NCI-H2107 (cell line): ENCODE data around the gene CDCA4.
A peak's percentile ranks its signal among the peaks of the same experiment; 100 is the strongest.

Experiments
- DNase-seq: peaks from one replicate; lab custom pipeline; 2025; lab: John Stamatoyannopoulos, UW

CDCA4 gene

DNA sequence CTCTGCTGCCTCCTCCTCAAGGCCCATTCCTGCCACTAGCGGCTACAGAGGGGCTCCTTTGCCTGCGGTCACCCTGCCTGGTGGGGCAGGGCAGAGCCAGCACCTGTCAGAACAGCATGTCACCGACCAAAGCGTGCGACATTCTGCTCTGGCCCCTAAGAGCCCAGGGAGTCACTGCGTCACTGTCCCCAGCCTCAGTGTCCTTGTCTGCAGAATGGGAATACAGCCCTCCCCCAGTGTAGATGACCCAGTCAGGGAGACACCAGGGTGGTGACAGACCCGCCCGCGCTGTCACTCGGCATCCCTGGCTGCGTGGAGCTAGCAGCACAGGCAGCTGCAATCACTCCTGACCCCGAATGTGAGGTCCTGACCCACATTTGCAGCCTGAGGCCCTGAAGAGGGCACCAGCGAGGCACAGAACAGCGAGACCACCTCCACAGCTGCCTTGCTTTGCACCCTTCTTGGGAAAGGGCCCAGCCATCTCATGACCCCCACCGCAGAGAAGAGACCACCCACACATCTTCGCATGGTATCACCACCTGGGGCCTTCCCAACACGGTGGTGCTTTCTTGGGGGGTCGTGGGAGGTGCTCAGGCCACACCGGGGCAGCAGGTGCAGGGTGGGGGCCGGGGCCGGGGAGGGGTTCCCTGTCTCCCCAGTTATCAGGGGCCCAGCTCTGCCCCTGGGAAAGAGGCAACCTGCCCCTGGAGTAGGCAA is 45.2 kb downstream of the CDCA4 start:
- no peak for DNase-seq

- DNase-seq = no peak
These were observed 46.1 kb downstream of the CDCA4 start for GRCh38 chr14:104974665-104975390.

DNA sequence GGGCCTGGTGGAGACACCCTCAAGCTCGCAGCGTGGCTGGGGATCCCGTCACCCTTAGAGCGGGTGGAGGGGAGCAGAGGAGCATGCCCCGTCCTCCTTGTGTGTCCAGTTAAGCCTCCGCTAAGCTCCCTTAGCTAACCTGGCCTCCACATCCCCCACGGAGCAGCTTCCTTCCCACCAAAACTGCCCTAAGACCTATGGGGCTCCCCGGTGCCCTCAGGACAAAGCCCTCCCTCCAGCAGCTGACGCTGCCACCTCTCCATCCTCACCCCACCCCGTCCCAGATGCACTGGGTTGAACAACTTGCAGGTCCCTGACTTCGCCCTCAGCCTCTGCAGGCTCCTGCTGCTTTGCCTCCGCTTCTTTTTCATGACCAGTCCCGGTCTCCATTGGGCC is 46.7 kb downstream of the CDCA4 start:
- no peak for DNase-seq

GRCh38 chr14:104973385-104974145 is 47.3 kb downstream of the CDCA4 start:
- DNase-seq = no peak

- peak; percentile 38 for DNase-seq
These were observed 47.8 kb downstream of the CDCA4 start for GRCh38 chr14:104973135-104973384.

- peak; percentile 68 for DNase-seq
These were observed 48.4 kb downstream of the CDCA4 start for GRCh38 chr14:104972301-104973134.

GRCh38 chr14:104971447-104972240 is 49.2 kb downstream of the CDCA4 start:
- DNase-seq = no peak

DNA sequence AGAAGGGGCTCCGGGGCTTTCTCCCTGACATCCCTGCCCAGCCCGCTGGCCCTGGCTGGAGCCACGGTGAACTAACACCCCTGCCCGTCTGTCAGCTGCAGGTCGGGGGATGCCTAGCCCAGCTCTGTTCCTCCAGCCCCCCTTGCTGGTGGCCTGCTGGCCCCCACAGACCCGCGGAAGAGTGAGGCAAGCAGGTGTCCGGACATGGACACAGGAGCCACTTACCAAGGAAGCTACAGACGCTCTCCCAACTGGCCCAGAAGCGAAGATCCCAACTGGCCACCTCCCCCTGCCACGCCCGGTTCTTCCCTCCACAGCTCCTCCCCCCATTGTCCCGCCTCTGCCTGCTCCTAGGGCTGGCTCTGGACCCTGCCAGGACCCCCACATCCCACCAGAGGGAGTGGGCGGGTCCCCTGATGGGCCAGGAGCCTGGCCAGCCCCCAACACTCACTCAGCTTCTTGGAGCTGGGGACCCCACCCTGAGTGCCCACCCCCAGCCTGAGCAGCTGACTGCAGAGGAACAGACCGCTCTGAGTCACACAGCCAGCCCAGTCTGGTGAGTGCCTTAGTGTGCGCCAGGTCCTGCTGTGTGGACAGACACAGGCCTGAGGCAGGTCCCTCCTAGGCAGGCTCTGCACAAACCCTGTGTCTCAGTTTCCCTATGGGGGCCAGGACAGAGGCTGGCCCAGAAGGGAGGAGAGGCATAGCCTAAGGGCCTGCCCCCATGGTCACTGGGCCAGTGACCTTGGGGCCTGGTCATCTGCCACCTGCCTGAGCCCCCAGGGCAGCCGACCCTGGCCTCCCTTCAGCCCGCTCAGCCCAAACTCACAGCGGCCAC is 50.4 kb downstream of the CDCA4 start:
- no peak for DNase-seq

DNA sequence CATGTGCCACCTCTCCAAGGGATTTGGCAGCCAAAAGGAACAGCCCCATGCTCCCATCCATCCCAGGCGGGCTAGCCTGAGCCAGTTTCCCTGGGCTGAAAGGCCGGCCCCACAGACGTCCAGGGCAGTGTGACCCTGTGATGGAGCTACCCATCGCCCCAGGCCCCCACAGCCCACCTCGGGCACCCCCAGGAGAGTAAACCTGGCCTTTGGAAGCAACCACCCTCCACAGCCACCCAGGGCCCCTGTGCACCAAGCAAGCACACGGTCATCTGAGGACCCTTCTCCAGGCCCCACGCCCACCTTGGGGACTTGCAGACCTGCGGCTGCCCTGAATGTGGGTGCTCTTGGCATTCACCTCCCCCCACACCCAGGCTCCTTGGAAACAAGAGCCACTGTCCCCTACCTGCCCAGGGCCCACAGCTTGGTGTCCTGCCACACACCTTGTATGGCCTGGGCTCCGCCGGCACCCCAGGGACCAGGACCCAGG is 51.1 kb downstream of the CDCA4 start:
- DNase-seq = no peak

DNA sequence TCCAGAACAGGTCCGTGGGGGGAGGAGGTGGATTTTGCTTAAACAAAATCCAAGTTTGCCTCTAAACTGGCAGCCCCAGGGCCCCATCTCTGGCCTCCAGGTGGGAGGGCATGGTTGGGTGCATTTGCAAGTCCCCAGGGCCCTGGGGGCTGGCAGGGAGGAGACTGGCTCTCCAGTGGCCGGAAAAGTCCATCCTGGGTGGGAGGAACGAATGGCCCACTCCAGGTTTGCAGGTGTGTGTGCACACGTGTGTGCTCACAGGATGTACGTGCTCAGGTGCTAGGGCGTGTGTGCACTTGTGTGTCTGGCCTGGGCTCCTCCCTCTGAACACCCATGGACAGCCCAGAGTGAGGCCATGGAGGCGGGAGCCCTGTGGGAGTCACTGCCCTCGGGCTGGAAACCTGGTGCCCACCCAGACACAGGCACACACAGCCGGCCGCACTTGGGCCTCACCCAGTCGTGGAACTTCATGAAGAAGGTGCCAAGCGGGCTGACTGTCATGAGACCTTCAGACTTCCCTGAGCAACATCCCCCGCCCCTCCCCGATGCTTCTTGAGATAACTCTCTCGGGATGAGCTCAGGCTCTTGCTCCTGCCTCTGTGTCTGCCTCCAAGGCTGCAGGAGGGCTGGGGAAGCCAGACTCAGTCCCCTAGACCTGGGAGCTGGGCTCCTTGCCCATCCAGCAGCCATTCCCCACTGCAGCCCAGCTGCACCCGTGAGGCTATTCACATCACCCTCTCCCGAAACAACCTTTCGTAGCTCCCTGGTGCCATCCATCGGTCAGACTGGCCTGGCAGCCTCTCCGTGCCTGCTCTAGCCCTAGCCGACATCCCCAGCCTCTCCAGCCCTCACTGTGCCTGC is 52.1 kb downstream of the CDCA4 start:
- DNase-seq = no peak

GRCh38 chr14:104968153-104968527 is 52.7 kb downstream of the CDCA4 start:
- no peak for DNase-seq

- DNase-seq = no peak
These were observed 53.3 kb downstream of the CDCA4 start for GRCh38 chr14:104967386-104968152.

- DNase-seq = no peak
These were observed 53.9 kb downstream of the CDCA4 start for GRCh38 chr14:104966981-104967385.

DNA sequence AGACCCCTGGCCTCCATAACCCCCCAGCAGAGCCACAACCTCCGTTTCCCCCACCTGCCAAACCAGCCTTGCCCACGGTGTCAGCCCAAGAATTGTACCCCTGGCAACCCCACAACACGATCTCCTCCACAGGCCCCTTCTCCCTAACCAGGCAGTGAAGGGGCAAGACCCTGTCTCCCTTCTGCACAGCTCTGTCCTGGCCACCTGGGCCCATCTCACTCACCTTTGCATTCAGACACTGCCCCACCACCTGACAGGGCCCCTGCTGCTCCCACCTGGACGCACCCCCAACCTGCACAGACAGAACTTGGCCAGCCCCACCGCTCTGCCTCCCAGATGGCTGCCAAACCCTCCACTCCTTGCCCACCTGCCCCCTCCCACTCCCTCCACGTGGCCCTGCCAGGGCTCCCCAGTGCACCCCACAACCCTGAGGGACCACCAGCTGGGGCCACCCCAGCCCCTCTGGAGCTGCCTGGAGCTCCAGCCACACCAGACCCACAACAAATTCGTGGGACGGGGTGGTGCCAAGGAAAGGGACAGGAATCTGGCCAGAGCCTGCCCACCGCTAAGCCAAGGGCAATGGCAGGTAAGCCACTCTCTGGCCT is 54.5 kb downstream of the CDCA4 start:
- no peak for DNase-seq

DNA sequence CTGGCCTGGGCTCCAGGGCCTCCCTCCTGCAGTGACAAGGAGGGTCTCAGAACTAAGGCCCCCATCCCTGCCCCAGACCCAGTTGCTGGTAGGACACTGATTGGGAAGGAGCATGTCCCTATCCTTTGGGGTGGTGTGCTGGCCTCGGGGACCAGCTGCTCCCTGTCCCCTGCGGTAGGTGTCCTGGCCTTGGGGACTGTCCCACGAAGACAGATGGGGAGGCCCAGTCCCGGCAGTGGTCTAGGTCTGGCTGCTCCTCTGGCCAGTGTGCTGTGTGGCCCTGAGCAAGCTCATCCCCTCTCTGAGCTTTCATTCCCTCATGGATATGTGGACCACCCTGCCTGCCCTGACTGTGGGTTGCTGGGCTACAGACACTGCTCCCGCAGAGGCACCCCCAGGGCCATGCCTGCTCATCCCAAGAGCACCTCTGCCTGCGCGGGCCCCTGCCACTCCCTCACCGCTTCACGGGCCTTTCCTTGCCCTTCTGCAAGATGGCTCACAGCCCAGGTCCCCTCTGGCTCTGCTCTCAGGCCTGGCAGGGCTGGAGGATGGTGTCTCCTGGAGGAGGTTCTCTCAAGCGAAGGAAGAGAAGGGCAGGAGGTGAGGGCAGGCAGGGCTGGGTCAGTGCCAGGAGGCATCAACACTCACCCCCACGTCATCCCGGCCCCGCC is 55.2 kb downstream of the CDCA4 start:
- DNase-seq = no peak

DNA sequence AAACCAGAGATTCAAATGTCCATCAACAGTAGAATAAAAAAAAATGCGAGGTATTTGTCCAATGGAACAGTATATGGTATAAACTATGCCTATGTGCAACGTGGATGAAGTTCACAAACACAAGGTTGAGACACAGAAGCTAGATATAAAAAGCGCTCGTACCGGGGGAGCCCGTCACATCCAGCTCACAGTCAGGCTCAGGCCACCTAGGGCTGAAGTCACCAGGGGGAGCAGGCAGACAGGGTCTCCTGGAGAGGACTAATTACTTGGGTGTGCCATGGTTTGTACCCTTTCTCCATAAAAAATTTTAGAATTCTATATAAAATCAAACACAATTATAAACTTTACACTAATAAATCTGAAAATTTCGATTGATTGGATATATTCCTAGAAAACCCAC is 56.3 kb downstream of the CDCA4 start:
- no peak for DNase-seq
